GM21717 (cell line): ENCODE results near the gene BCCIP.

Experiments
- ATAC-seq: cut with Tn5 transposase; IDR thresholded peaks from one replicate; pipeline ENCODE4 v1.9.1; 2021; ENCODE audit warnings: mild to moderate bottlenecking, moderate library complexity; ENCODE audit not compliant: unreplicated experiment

Gene BCCIP

DNA sequence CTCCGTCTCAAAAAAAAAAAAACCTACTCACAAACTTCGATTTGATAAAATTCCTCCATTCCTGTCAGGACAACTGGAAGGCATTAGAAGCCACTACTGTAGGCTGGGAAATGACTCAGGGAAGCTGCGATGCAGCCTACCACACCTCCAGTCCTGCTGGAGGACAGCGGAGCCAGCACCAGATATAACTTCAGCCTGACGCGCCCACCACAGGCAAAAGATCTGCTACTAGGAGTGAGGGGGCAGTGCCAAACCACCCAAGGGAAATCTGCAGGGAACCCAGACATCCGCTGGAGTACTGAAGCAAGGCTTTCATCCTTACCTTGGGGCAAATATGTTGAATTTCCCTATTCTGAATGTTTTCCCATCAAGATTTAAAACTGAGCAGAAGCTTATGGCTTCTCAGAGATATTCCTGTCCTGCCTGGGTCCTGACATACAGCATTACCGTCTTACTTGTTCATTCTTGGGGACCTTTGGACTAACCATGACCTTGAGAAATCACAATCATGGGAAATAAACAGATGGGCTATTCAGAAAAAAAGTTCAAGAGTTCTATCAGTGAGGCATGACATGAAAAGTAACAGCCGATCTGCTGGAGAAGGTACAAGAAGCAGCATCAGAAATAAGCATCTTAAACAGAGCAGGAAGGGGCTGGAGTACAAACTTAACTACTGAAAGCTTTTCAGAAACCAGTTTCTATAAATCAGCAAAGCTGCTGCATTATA, 20.4 kb downstream of the BCCIP start:
- no peak for ATAC-seq

DNA sequence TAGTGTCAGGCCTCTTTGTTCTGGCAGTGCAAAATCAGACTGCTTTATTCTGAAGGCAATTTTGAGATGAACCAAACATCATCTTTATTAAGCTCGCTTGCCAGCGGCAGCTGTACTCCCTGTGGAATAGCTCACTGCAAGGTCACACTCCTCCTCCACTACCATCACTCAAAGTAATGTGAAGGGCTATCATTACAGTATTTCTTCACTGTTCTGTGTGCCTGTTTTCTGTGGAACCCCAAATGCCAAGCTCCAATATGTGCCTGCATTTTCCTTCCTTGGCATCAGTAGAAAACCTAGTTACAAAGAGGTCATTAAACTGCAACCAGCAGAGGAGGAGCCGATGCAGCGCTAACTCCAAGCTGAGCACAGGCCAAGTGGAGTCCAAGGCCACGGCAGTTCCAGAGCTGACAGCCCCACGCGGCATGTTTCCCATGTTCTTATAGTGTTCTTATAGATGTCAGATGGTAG, 21.4 kb downstream of the BCCIP start:
- no peak for ATAC-seq

- no peak for ATAC-seq
Measured at GRCh38 chr10:125845617-125846016, 22.3 kb downstream of the BCCIP start.

DNA sequence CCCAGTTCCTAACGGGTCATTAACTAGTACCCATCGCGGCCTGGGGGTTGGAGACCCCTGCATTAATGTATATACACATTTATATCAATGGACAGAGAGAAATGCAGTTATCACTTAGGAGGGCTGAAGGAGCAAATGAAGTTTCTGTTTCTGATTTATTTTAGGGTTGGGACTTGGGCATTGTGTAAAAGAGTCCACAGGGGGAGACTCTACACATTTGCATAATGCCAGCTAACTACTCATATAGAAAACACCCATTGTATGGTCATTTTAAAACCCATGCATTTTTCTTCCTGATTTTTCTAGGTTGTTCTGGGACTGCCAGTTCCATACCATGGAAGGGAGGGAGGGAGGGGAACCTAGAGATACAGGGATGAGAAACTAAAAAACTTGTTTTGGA, 23.5 kb downstream of the BCCIP start:
- peak; percentile 65 for ATAC-seq

- ATAC-seq, result no peak
Measured at GRCh38 chr10:125848371-125848770, 25.0 kb downstream of the BCCIP start.

GRCh38 chr10:125848857-125849256, 25.5 kb downstream of the BCCIP start:
- no peak for ATAC-seq

DNA sequence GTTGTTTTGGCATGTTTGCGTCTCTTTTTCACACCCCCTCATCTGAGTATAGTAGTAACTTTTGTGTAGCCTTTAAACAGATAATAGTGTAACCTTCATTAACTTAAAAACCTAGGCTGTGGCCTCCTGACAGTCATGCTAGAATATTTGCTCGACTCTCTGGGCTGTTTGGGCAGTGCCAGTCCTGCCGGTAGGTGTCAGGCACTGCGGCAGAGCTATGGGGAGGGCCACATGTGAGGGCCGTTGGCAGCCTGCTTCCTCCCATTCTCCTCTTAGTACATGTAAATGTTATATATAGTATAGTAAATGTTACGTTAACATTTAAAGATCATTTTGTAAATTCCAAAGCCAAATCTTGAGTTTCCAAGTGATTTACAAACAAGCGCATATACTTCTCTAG, 26.1 kb downstream of the BCCIP start:
- ATAC-seq, result no peak

GRCh38 chr10:125850766-125851731, 27.7 kb downstream of the BCCIP start:
- no peak for ATAC-seq

DNA sequence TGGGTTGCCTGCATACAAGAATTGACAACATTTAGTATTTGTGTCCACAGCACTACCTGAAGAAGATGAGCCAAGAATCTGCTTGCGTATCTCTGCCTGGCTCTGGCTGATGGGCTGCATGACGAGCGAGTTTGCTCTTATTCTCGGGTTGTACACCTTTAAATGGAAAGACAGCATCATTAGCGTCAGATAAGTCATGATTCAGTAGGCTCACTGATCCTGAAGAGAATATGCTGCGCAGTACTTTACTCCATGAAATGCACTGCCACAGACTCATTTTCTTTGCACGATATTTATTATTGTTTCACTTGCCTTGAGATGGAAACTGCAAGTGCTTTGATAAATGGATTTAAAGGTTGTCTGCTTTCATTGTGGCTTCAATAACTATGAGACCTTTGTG, 29.1 kb downstream of the BCCIP start:
- ATAC-seq, result no peak

- ATAC-seq, result no peak
Measured at GRCh38 chr10:125857185-125857760, 33.9 kb downstream of the BCCIP start.

DNA sequence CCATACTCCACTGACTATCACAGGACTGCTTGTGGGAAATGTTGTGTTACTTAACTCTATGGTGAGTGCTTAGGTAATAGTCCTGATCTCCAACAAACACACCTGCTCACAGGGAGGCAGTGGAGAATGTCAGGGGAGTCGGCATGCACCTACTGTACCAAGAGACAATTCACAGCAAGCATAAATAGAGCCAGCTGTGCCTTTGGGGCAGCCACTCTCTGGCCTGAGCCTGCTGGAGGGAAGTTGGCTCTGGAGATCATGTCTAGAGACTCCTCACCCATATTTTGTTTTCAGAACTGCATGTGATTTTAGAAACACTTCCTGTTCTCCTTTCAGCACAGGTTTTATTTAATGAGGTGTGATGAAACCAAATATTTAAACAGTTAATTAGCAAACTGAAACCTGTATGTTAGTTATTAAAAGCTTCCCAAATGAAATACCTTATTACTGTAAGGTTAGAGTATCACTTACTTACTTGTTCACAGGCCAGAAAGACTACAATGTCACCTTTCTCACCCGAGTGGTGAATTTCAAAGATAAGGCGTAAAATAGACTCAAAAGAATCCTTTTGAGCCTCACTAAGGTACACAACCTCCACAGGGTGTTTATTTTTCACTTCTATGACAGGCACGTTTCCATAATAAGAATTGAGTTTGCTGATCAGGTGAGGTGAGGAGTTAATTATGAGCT, 35.9 kb downstream of the BCCIP start:
- ATAC-seq, result no peak

GRCh38 chr10:125865120-125865519, 41.8 kb downstream of the BCCIP start:
- no peak for ATAC-seq

- no peak for ATAC-seq
Measured at GRCh38 chr10:125866421-125867029, 43.2 kb downstream of the BCCIP start.

GRCh38 chr10:125868372-125868975, 45.1 kb downstream of the BCCIP start:
- ATAC-seq, result peak; percentile 61

DNA sequence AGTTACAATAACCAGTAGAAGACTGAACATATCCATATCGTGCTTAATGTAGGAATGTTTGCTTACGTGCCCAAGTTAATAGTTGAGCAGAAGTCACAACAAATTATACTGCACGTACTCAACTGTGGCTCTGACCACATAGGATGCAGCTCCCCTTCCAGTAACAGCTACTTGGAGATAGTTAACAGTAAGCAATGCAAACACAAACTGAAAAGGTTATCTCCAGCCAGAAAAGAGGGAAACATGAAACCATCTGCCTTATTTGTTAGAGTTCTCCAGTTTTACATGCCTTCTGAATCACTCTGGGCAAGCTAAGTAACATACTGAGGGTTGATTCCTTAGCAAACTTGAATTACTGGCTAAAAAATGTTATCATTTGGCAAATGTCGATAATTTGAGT, 48.0 kb downstream of the BCCIP start:
- ATAC-seq, result no peak

DNA sequence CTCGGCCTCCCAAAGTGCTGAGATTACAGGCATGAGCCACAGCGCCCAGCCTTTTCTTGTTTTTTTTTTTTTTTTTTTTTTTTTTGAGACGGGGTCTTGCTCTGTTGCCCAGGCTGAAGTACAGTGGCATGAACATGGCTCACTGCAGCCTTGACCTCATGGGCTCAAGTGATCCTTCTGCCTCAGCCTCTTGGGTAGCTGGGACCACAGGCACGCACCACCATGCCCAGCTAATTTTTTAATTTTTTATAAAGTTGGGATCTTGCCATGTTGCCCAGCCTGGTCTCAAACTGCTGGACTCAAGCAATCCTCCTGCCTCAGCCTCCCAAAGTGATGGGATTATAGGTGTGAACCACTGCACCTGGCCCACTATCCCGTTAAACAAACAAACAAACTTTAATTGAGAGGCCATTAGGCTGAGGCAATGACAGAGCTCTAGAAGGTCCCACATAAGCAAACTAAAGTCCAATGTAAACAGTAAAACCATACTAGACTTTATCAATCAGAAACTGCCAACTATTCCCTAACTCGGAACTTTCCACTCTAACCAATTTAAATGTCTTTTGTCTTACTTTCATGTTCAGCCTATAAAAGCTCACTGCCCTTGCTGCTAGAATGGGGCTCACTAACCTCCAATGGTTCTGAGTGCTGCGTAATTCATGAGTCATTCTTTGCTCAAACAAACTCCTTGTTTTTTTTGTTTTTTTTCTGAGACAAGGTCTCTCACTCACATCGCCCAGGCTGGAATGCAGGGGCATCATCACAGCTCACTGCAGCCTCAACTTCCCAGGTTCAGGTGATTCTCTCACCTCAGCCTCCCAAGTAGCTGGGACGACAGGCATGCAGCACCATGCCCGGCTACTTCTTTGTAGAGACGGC, 55.9 kb downstream of the BCCIP start:
- ATAC-seq, result no peak

- ATAC-seq, result no peak
Measured at GRCh38 chr10:125880719-125881118, 57.4 kb downstream of the BCCIP start.

DNA sequence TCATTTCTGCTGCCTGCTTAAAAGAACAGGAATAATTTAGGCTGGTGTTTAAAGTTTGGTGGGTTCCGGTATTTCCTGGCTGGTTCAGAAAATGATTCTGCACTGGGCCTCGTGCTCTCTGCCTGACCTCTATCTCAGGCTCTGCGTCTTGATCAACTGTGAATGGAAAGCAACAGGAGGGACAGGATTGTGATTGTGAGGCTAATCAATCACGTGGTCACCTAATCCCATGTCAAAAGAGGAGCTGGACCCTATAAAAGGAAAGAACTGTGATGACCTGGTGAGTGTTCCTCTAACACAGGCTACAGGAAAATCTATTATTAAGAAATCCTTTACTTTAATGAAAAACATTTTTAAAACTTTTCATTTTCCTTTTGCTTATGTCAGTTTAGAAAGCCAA, 57.8 kb downstream of the BCCIP start, which contains the start of gene DHX32:
TSS of gene DHX32 (minus strand) at position 101 of the 400 bp plus-strand sequence. CDS start 468 bp downstream, outside the sequence.
- no peak for ATAC-seq

DNA sequence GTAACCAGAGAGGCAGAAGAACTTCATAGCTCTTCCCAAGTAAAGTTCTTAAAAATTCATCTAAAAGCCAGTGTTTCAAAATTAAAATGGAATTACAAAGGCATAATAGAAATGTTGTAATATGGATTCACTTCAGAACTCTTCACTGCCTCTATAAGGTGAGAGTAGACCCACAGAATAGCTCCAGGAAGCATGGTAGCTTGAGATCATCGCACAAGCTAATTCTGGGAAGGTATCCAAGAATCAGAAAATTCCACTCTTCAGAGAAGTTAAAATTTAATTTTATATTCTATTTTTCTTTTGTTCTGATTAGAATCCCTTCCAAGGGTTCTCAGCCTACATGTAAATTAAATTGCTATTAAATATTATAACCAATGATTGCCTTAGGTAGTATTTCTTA, 59.2 kb downstream of the BCCIP start:
- ATAC-seq, result no peak
